ENCODE data around the gene PPP2R2C.

PPP2R2C gene

GRCh38 chr4:6271701-6272465, 200.5 kb downstream of the PPP2R2C start:
- H3K4me3 Mint-ChIP-seq: peak overlapping the region; percentile 21
- H3K27ac Mint-ChIP-seq: no peak overlapping the region
- peaks cover 61% of the 10 kb centered on the region for H3K27me3 Mint-ChIP-seq (ENCODE audit: low read depth)
- no peaks in the 10 kb centered on the region for H3K36me3 Mint-ChIP-seq (ENCODE audit: low read depth)
- no peaks in the 10 kb centered on the region for H3K9me3 Mint-ChIP-seq
- H3K4me1 Mint-ChIP-seq (ENCODE audit: low read depth): peaks cover 15% of the 10 kb centered on the region

- peaks cover 55% of the 10 kb centered on the region for H3K27me3 Mint-ChIP-seq (ENCODE audit: low read depth)
- no peak overlapping the region for H3K27ac Mint-ChIP-seq
- H3K4me1 Mint-ChIP-seq (ENCODE audit: low read depth): peaks cover 15% of the 10 kb centered on the region
- H3K36me3 Mint-ChIP-seq (ENCODE audit: low read depth): no peaks in the 10 kb centered on the region
- H3K9me3 Mint-ChIP-seq: no peaks in the 10 kb centered on the region
- peak overlapping the region; percentile 79 for H3K4me3 Mint-ChIP-seq
These were observed 201.2 kb downstream of the PPP2R2C start for GRCh38 chr4:6271206-6271605.

DNA sequence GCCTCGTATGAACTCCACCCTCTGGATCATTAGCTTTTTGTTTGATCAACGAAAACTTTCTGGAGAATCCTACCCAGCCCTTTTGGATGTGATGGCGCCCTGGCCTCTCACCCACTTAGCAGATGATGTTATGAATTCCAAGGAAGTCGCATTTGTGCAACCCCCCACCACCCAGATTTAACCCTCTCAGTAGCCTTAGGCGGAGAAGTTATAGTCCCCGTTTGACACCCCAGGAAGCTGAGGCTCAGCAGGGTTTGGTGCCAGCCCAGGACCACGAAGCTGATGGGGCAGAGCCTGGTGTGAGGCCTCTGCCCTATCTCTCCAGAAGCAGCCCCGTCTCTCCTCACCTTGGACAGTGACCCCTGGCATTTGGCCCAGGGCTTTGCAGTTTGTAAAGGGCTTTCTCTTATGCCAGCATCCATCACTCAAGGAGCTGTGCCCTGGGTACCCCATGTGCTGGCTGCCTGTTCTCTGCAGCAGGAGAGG, 201.7 kb downstream of the PPP2R2C start:
- H3K9me3 Mint-ChIP-seq: no peaks in the 10 kb centered on the region
- no peaks in the 10 kb centered on the region for H3K36me3 Mint-ChIP-seq (ENCODE audit: low read depth)
- no peak overlapping the region for H3K27ac Mint-ChIP-seq
- H3K4me1 Mint-ChIP-seq (ENCODE audit: low read depth): peaks cover 15% of the 10 kb centered on the region
- H3K27me3 Mint-ChIP-seq (ENCODE audit: low read depth): peaks cover 55% of the 10 kb centered on the region
- H3K4me3 Mint-ChIP-seq: peak overlapping the region; percentile 79

Measured in T-helper 1 cell treated with Interleukin-12 subunit alpha and Interleukin-12 subunit beta and Interleukin-4 antibody, amounts not matched to agents 30 μg/mL and 1 μg/mL, for 36 hours (primary cell).